ENCODE data around the gene FARS2. TPM values are rescaled to one million over a fixed set of nuclear protein-coding genes. Genes with fewer than 3 reads are reported as not detected.

FARS2 gene
- total RNA-seq, 4 donors from 2014 or later: 16.4 to 26.1 (median 21.4) TPM

DNA sequence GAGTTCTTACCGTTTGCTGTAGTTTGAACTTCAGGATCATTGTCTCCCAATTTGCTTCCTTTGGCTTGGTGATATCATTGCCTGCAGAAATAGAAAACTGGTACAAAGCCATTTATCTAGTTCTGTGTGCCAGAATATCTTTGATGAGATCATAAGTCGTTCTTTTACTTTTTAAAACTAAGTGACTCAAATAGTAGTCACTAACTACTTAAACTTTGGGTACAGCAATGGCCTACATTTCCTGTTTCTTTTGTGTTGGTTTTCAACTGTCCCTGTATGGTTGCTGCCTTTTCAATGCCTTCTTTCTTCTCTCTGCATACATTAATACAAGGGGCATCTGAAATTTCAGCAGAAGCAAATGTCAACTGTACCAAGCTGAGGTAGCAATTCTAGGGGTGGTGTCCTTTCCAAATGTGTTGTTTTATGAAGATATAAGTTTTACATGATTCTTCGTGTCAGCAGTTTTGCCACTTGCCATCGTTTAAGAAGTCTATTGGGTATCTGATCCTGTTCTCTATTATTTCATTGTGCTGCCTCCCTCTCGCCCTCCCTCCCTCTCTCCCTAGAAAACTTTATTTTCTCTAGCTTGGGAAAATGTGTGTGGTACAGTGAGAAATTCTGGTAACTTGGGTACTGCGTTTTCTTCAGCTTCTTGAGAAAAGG is 238.5 kb downstream of the FARS2 start:
- peak overlapping the region in 2 of 4 donors; percentile 53 to 63 for H3K27ac ChIP-seq
- TF ChIP-seq, protein P1, sequence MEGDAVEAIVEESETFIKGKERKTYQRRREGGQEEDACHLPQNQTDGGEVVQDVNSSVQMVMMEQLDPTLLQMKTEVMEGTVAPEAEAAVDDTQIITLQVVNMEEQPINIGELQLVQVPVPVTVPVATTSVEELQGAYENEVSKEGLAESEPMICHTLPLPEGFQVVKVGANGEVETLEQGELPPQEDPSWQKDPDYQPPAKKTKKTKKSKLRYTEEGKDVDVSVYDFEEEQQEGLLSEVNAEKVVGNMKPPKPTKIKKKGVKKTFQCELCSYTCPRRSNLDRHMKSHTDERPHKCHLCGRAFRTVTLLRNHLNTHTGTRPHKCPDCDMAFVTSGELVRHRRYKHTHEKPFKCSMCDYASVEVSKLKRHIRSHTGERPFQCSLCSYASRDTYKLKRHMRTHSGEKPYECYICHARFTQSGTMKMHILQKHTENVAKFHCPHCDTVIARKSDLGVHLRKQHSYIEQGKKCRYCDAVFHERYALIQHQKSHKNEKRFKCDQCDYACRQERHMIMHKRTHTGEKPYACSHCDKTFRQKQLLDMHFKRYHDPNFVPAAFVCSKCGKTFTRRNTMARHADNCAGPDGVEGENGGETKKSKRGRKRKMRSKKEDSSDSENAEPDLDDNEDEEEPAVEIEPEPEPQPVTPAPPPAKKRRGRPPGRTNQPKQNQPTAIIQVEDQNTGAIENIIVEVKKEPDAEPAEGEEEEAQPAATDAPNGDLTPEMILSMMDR (IDR thresholded peaks at IDR 0.05): no peak
- no peak for TF ChIP-seq EP300 (IDR thresholded peaks at IDR 0.05)
- TF ChIP-seq POLR2A (IDR thresholded peaks at IDR 0.05): no peak

DNA sequence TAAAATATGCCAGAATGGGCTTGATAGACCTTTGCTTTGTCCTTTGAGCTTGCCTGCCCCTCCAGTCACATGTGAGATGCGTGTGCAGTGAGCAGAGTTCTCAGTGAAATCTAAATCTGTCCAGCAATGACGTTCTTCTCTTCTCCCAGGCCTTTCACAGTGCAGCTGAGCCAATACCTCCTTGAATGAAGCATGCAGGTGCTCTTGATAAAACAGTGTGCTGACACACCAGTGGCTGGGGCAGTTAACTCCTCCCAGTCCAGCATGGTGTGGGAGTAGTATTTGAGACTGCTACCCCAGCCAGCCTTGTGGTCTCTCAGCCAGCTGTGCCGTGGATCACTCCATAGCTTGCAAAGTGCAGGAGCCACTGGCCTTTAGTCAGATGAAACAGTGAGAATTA is 240.5 kb downstream of the FARS2 start:
- H3K27ac ChIP-seq: no peak overlapping the region
- TF ChIP-seq, protein P1 (IDR thresholded peaks at IDR 0.05): no peak
- TF ChIP-seq EP300 (IDR thresholded peaks at IDR 0.05) (no peak), POLR2A (IDR thresholded peaks at IDR 0.05) (no peak)
- WGBS, 2 donors: 73 to 87% methylated on average over 3 of the region's 3 CpGs
- no peaks in the 10 kb centered on the region for H3K9me3 ChIP-seq
- H3K27me3 ChIP-seq: no peaks in the 10 kb centered on the region
- H3K4me3 ChIP-seq: no peak overlapping the region
- H3K4me1 ChIP-seq: peaks cover 0 to 30% (median 0%) of the 10 kb centered on the region in 4 donors
- no peaks in the 10 kb centered on the region for H3K36me3 ChIP-seq
- no peak for DNase-seq (ENCODE audit: low spot score in 2 of 2)

More for the DNA sequence above, 238.5 kb downstream of the FARS2 start:
- peaks cover 0 to 31% (median 0%) of the 10 kb centered on the region in 4 donors for H3K4me1 ChIP-seq
- H3K27me3 ChIP-seq: no peaks in the 10 kb centered on the region
- no peak for DNase-seq (ENCODE audit: low spot score in 2 of 2)
- no peak overlapping the region for H3K4me3 ChIP-seq
- no peaks in the 10 kb centered on the region for H3K36me3 ChIP-seq
- WGBS, 2 donors: 38 to 57% methylated on average over 6 of the region's 6 CpGs
- H3K9me3 ChIP-seq: no peaks in the 10 kb centered on the region

DNA sequence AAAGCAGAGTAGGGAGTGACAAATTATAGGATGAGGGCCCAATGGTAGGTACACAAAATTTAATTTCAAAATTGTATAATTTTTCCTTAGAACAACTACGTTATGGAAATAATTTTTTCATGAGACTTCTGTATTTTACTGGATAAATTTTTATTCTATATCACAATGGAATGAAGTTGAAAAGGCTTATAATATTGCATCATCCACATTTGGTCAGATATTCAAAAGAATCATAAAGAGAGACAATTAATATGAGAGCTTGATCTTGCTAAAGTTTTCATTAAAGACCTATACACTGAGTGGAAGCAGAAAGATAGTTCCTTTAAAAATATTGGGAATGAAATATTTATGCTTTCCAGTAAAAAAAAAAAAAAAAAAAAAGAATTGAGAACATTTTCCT is 242.8 kb downstream of the FARS2 start:
- H3K4me1 ChIP-seq: peaks cover 0 to 17% (median 0%) of the 10 kb centered on the region in 4 donors
- 96 to 98% methylated on average over 1 of the region's 1 CpG for WGBS, 2 donors
- TF ChIP-seq EP300 (IDR thresholded peaks at IDR 0.05) (no peak), POLR2A (IDR thresholded peaks at IDR 0.05) (no peak)
- TF ChIP-seq, protein P1 (IDR thresholded peaks at IDR 0.05): no peak
- no peaks in the 10 kb centered on the region for H3K36me3 ChIP-seq
- DNase-seq (ENCODE audit: low spot score in 2 of 2): no peak
- no peaks in the 10 kb centered on the region for H3K9me3 ChIP-seq
- H3K27ac ChIP-seq: no peak overlapping the region
- no peak overlapping the region for H3K4me3 ChIP-seq
- no peaks in the 10 kb centered on the region for H3K27me3 ChIP-seq

DNA sequence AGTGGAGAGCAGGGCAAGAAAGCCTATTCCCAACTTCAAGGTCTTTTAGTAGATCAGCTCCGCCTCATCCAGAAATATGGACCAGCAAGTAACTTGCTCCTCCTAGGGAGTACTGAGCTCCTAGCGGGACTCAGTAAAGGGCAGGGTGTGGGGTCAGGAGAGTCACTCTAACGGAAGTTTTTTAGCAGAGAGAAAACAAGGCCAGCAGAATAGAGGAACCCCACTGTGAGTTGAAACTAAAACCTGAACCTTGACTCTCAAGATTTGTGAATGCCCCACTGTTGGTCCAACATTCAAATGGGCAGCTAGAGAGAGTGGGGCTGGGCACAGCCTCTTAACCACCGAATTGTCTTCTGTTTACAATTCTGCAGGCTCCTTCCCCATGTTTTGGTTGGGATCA is 244.8 kb downstream of the FARS2 start:
- Histone ChIP-seq H3K36me3 (no peaks in the 10 kb centered on the region), H3K4me1 (peaks cover 0 to under 1% (median 0%) of the 10 kb centered on the region in 4 donors), H3K27ac (no peak overlapping the region), H3K9me3 (no peaks in the 10 kb centered on the region), H3K27me3 (no peaks in the 10 kb centered on the region), H3K4me3 (no peak overlapping the region)
- TF ChIP-seq, protein P1 (IDR thresholded peaks at IDR 0.05): no peak
- no peak for TF ChIP-seq EP300 (IDR thresholded peaks at IDR 0.05)
- TF ChIP-seq POLR2A (IDR thresholded peaks at IDR 0.05): no peak
- 64 to 73% methylated on average over 4 of the region's 4 CpGs for WGBS, 2 donors
- no peak for DNase-seq (ENCODE audit: low spot score in 2 of 2)

DNA sequence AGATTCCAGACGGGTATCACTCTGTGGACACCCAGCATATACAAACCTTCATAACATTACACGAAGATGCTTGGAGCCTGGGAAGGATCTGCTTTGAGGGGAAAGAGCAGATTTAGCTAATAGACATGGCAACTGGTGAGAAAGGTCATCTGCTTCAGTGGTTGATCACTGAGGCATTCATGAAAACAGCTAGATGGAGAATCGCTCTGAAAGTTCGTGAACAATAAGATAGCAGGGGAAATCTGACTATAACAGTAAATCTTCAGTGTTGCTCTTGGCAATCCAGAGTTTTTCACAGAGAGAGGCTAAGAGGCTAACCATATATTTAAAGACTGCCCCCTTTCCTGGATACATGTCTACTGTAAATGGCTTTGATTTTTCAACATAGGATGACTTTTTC is 245.3 kb downstream of the FARS2 start:
- Histone ChIP-seq H3K36me3 (no peaks in the 10 kb centered on the region), H3K9me3 (no peaks in the 10 kb centered on the region), H3K27me3 (no peaks in the 10 kb centered on the region), H3K27ac (no peak overlapping the region), H3K4me1 (no peaks in the 10 kb centered on the region), H3K4me3 (no peak overlapping the region)
- DNase-seq (ENCODE audit: low spot score in 2 of 2): no peak
- WGBS, 2 donors: 59 to 62% methylated on average over 4 of the region's 4 CpGs
- no peak for TF ChIP-seq POLR2A (IDR thresholded peaks at IDR 0.05)
